NCI-H446 treated with DMSO at 0.1 percent for 48 hours (cell line): ENCODE measurements around the gene CD59.
A peak's percentile ranks its signal among the peaks of the same experiment; 100 is the strongest.

Source experiments
- DNase-seq: peaks from one replicate; lab custom pipeline; 2025; lab: John Stamatoyannopoulos, UW

CD59 gene

GRCh38 chr11:33736148-33736812 lies at the start of gene CD59:
Gene CD59, minus strand, starts transcription at chr11:33736423. Its CDS starts 13,978 bp downstream, at chr11:33722445.
- DNase-seq: peak; percentile 66

GRCh38 chr11:33785609-33786008 lies 49.4 kb upstream of the CD59 start:
- DNase-seq: no peak

- DNase-seq: no peak
Observed at GRCh38 chr11:33779849-33780528, 43.8 kb upstream of the CD59 start.

GRCh38 chr11:33778675-33779074 lies 42.5 kb upstream of the CD59 start:
- DNase-seq: peak; percentile 48

- DNase-seq: no peak
Observed at GRCh38 chr11:33777906-33778305, 41.7 kb upstream of the CD59 start.

- DNase-seq: no peak
Observed at GRCh38 chr11:33775832-33776470, 39.7 kb upstream of the CD59 start.

GRCh38 chr11:33775467-33775807 lies 39.2 kb upstream of the CD59 start:
- no peak for DNase-seq

- DNase-seq: no peak
Observed at GRCh38 chr11:33774736-33775466, 38.7 kb upstream of the CD59 start.

- DNase-seq: peak; percentile 71
Observed at GRCh38 chr11:33773987-33774735, 37.9 kb upstream of the CD59 start, which contains the start of gene FBXO3. Gene FBXO3, minus strand, starts transcription at chr11:33774520. Its CDS starts 23 bp downstream, at chr11:33774497.

- DNase-seq: no peak
Observed at GRCh38 chr11:33773404-33773986, 37.3 kb upstream of the CD59 start.

- no peak for DNase-seq
Observed at GRCh38 chr11:33772870-33773269, 36.6 kb upstream of the CD59 start.

- DNase-seq: no peak
Observed at GRCh38 chr11:33772300-33772699, 36.1 kb upstream of the CD59 start.

- no peak for DNase-seq
Observed at GRCh38 chr11:33770236-33770635, 34.0 kb upstream of the CD59 start.

- DNase-seq: no peak
Observed at GRCh38 chr11:33769542-33769941, 33.3 kb upstream of the CD59 start.

GRCh38 chr11:33767624-33768023 lies 31.4 kb upstream of the CD59 start:
- no peak for DNase-seq

GRCh38 chr11:33766085-33766484 lies 29.9 kb upstream of the CD59 start:
- DNase-seq: no peak

- no peak for DNase-seq
Observed at GRCh38 chr11:33761471-33761870, 25.2 kb upstream of the CD59 start.

- no peak for DNase-seq
Observed at GRCh38 chr11:33753304-33753967, 17.2 kb upstream of the CD59 start.

- no peak for DNase-seq
Observed at GRCh38 chr11:33751878-33752277, 15.7 kb upstream of the CD59 start.

- peak; percentile 39 for DNase-seq
Observed at GRCh38 chr11:33747979-33748378, 11.8 kb upstream of the CD59 start.

- no peak for DNase-seq
Observed at GRCh38 chr11:33743291-33743690, 7.1 kb upstream of the CD59 start.
